ENCODE data around the gene SRSF11. TPM values are rescaled to one million over a fixed set of nuclear protein-coding genes. Genes with fewer than 3 reads are reported as not detected.

SRSF11 gene
- total and polyA plus RNA-seq, 4 donors: 76.9 to 331 (median 137) TPM

DNA sequence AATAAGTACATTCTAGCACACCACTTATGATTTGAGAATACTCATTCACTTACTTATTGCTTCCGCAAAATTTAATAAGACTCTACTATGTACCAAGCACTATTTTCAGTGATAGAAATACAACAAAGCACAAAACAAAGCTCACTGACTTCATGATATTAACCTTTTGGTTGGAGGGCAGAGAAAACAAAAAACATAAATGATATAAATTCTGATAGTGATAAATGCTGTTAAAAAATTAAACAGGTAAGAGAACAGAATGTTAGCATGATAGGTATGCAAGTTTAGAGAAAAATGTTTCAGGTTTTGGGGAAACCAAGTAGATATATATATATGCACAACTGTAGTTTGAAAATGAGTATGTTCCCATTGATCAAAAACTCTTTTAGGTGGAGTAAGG, 17.0 kb upstream of the SRSF11 start:
- Histone ChIP-seq H3K4me1 (ENCODE audit: control insufficient read depth in 5 of 5, insufficient read depth in 5 of 5, low read length in 5 of 5) (peaks cover 0 to 27% (median 9%) of the 10 kb centered on the region in 5 donors), H3K4me3 (no peak overlapping the region), H3K9ac (ENCODE audit: insufficient read depth in 1 of 2, low read length in 2 of 2) (peak overlapping the region in 1 of 2 donors; percentile 99), H3K36me3 (ENCODE audit: control insufficient read depth in 4 of 4, insufficient read depth in 4 of 4, low read length in 4 of 4) (peaks cover 0 to 11% (median 5%) of the 10 kb centered on the region in 4 donors), H3K9me3 (ENCODE audit: control insufficient read depth in 4 of 4, insufficient read depth in 3 of 4, low read length in 3 of 4) (no peaks in the 10 kb centered on the region), H3K27ac (ENCODE audit: low read depth in 1 of 2, low read length in 1 of 2) (no peak overlapping the region), H3K27me3 (ENCODE audit: control insufficient read depth in 3 of 3, insufficient read depth in 3 of 3, low read length in 2 of 3) (no peaks in the 10 kb centered on the region)
- no peak for ATAC-seq (ENCODE audit: insufficient read depth, low FRiP score)
- DNase-seq: no peak
- TF ChIP-seq, protein P1, sequence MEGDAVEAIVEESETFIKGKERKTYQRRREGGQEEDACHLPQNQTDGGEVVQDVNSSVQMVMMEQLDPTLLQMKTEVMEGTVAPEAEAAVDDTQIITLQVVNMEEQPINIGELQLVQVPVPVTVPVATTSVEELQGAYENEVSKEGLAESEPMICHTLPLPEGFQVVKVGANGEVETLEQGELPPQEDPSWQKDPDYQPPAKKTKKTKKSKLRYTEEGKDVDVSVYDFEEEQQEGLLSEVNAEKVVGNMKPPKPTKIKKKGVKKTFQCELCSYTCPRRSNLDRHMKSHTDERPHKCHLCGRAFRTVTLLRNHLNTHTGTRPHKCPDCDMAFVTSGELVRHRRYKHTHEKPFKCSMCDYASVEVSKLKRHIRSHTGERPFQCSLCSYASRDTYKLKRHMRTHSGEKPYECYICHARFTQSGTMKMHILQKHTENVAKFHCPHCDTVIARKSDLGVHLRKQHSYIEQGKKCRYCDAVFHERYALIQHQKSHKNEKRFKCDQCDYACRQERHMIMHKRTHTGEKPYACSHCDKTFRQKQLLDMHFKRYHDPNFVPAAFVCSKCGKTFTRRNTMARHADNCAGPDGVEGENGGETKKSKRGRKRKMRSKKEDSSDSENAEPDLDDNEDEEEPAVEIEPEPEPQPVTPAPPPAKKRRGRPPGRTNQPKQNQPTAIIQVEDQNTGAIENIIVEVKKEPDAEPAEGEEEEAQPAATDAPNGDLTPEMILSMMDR (IDR thresholded peaks at IDR 0.05; ENCODE audit: control extremely low read depth, extremely low read depth): no peak
- WGBS, 2 donors: 68 to 90% methylated on average over 1 of the region's 1 CpG

DNA sequence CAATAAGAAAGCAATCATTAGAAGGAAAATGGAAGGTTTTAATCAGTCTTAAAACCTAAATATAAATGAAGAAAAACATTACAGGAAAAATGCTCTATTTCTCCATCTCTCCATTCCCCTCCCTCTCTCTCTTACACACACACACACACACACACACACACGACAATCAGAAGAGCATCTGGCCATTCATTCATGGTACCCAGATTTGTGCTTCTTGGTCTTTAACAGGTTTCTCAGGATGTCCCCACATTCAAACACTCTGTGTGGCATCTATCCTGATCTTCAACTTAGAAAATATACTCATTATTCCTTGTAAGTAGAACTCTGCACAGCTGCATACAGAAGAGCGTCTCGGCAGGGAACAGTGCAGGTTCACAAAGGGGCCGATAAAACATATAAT, 16.6 kb upstream of the SRSF11 start:
- TF ChIP-seq, protein P1 (IDR thresholded peaks at IDR 0.05; ENCODE audit: control extremely low read depth, extremely low read depth): no peak
- H3K36me3 ChIP-seq (ENCODE audit: control insufficient read depth in 4 of 4, insufficient read depth in 4 of 4, low read length in 4 of 4): peaks cover 0 to 11% (median 5%) of the 10 kb centered on the region in 4 donors
- H3K27ac ChIP-seq (ENCODE audit: low read depth in 1 of 2, low read length in 1 of 2): peak overlapping the region in 1 of 2 donors; percentile 62
- ATAC-seq (ENCODE audit: insufficient read depth, low FRiP score): no peak
- no peaks in the 10 kb centered on the region for H3K9me3 ChIP-seq (ENCODE audit: control insufficient read depth in 4 of 4, insufficient read depth in 3 of 4, low read length in 3 of 4)
- no peaks in the 10 kb centered on the region for H3K27me3 ChIP-seq (ENCODE audit: control insufficient read depth in 3 of 3, insufficient read depth in 3 of 3, low read length in 2 of 3)
- H3K4me3 ChIP-seq: peak overlapping the region; percentile 76
- H3K4me1 ChIP-seq (ENCODE audit: control insufficient read depth in 5 of 5, insufficient read depth in 5 of 5, low read length in 5 of 5): peaks cover 0 to 27% (median 9%) of the 10 kb centered on the region in 5 donors
- DNase-seq: peak in 1 of 3 donors; percentile 24
- 1 to 2% methylated on average over 4 of the region's 4 CpGs for WGBS, 2 donors
- peak overlapping the region; percentile 96 to 99 for H3K9ac ChIP-seq (ENCODE audit: insufficient read depth in 1 of 2, low read length in 2 of 2)

DNA sequence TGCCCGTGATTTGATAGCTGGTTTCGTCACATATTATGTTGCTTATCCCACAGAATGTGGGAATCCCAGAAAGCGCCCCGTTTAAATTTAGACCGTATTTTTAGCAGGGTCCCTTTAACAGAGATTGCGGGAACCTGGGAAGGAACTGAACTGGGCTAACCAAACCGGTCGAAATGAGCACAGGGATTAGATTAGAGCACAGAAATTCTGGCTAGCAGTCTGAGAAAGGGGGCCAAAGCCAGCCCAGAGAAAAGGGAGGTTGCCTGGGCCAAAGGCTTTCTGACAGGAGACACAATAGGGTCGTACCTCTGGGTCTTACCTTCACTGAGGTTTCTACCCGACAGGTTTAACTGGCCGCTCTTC, 16.1 kb upstream of the SRSF11 start:
- Histone ChIP-seq H3K27ac (ENCODE audit: low read depth in 1 of 2, low read length in 1 of 2) (peak overlapping the region; percentile 62 to 92), H3K4me3 (peak overlapping the region; percentile 76), H3K27me3 (ENCODE audit: control insufficient read depth in 3 of 3, insufficient read depth in 3 of 3, low read length in 2 of 3) (no peaks in the 10 kb centered on the region), H3K36me3 (ENCODE audit: control insufficient read depth in 4 of 4, insufficient read depth in 4 of 4, low read length in 4 of 4) (peaks cover 0 to 11% (median 5%) of the 10 kb centered on the region in 4 donors), H3K4me1 (ENCODE audit: control insufficient read depth in 5 of 5, insufficient read depth in 5 of 5, low read length in 5 of 5) (peaks cover 0 to 27% (median 9%) of the 10 kb centered on the region in 5 donors), H3K9me3 (ENCODE audit: control insufficient read depth in 4 of 4, insufficient read depth in 3 of 4, low read length in 3 of 4) (no peaks in the 10 kb centered on the region), H3K9ac (ENCODE audit: insufficient read depth in 1 of 2, low read length in 2 of 2) (peak overlapping the region; percentile 96 to 99)
- peak; percentile 34 for ATAC-seq (ENCODE audit: insufficient read depth, low FRiP score)
- 1% methylated on average over 11 of the region's 11 CpGs for WGBS, 2 donors
- peak in 1 of 3 donors; percentile 18 for DNase-seq
- TF ChIP-seq, protein P1 (IDR thresholded peaks at IDR 0.05; ENCODE audit: control extremely low read depth, extremely low read depth): no peak

All from lung (tissue), 12 donors.